IMR-90 (cell line): ENCODE results near the gene NMUR1. TPM values are rescaled to one million over a fixed set of nuclear protein-coding genes. Genes with fewer than 3 reads are reported as not detected.

Experiments
- ATAC-seq: fragments of 200-7000 bp; cut with Tn5 transposase; 2 replicates; pipeline ENCODE4 v1.9.1; 2020; ENCODE audit warnings: low read depth, mild to moderate bottlenecking, moderate library complexity
- BruUV-seq: library from RNA; stranded (reverse); fragments of 400-500 nt; replicated peaks from 2 replicates; lab custom pipeline; 2021; lab: Mats Ljungman, UMichigan
- CTCF ChIA-PET: fragments of 300-600 bp; formaldehyde crosslinking; extraction: SDS; loops from one replicate; lab custom pipeline; 2021; ENCODE audit warnings: antibody characterized with exemption; lab: Yijun Ruan, JAX
- POLR2A ChIA-PET: fragments of 300-600 bp; sonication (Branson Sonifier 250); formaldehyde crosslinking; loops from one replicate; lab custom pipeline; 2022; ENCODE audit warnings: antibody characterized with exemption; ENCODE audit not compliant: unreplicated experiment; lab: Charles Lee
- DNase-seq: peaks from one replicate; pipeline ENCODE4 v3.0.0; 2013
- H2AFZ ChIP-seq: replicated peaks from 2 replicates; pipeline ENCODE3; 2013; ENCODE audit warnings: low read length, mild to moderate bottlenecking; ENCODE audit not compliant: poor library complexity
- H2AK5ac ChIP-seq: 2 replicates; pipeline ENCODE4 v1.6.1; 2013; ENCODE audit warnings: low read depth, low read length, inconsistent platforms
- H2AK9ac ChIP-seq: replicated peaks from 2 replicates; pipeline ENCODE3; 2013; ENCODE audit warnings: mild to moderate bottlenecking, low read depth, low read length, moderate library complexity; ENCODE audit not compliant: poor library complexity
- H2BK120ac ChIP-seq: 2 replicates; pipeline ENCODE4 v1.6.1; 2013; ENCODE audit warnings: low read depth, low read length, inconsistent platforms
- H2BK15ac ChIP-seq: 3 replicates; pipeline ENCODE4 v1.6.1; 2013; ENCODE audit warnings: low read depth, low read length, inconsistent platforms
- H2BK20ac ChIP-seq: 2 replicates; pipeline ENCODE4 v1.6.1; 2013; ENCODE audit warnings: low read depth, mild to moderate bottlenecking, inconsistent platforms, low read length, moderate library complexity
- H2BK5ac ChIP-seq: 2 replicates; pipeline ENCODE4 v1.6.1; 2013; ENCODE audit warnings: mild to moderate bottlenecking, low read depth, low read length, inconsistent platforms; ENCODE audit not compliant: poor library complexity, severe bottlenecking
- H3K14ac ChIP-seq: replicated peaks from 2 replicates; pipeline ENCODE4 v1.6.1; 2013; ENCODE audit warnings: low read depth, low read length, inconsistent platforms
- H3K18ac ChIP-seq: 2 replicates; pipeline ENCODE4 v1.6.1; 2013; ENCODE audit warnings: low read depth, low read length, control low read depth
- H3K23ac ChIP-seq: 2 replicates; pipeline ENCODE4 v1.6.1; 2013; ENCODE audit warnings: low read depth, low read length, inconsistent platforms
- H3K27ac ChIP-seq: 2 replicates; pipeline ENCODE4 v1.5.1; 2013; ENCODE audit warnings: mild to moderate bottlenecking, control low read depth, low read length; ENCODE audit not compliant: insufficient read depth
- H3K27me3 ChIP-seq: 2 replicates; pipeline ENCODE4 v1.6.1; 2013; ENCODE audit warnings: low read length; ENCODE audit not compliant: control insufficient read depth, insufficient read depth
- H3K36me3 ChIP-seq: 2 replicates; pipeline ENCODE4 v1.6.1; 2013; ENCODE audit warnings: low read length, mixed read lengths; ENCODE audit not compliant: control insufficient read depth, insufficient read depth
- H3K4ac ChIP-seq: 2 replicates; pipeline ENCODE4 v1.6.1; 2013; ENCODE audit warnings: low read depth, low read length, inconsistent platforms
- H3K4me1 ChIP-seq: 2 replicates; pipeline ENCODE4 v1.6.1; 2013; ENCODE audit warnings: low read length, mixed read lengths; ENCODE audit not compliant: control insufficient read depth, insufficient read depth
- H3K4me2 ChIP-seq: 2 replicates; pipeline ENCODE4 v1.6.1; 2013; ENCODE audit warnings: low read depth, mild to moderate bottlenecking, control low read depth, low read length, moderate library complexity
- H3K4me3 ChIP-seq: 2 replicates; pipeline ENCODE4 v1.5.1; 2013; ENCODE audit warnings: low read depth, mild to moderate bottlenecking, control low read depth, low read length, moderate library complexity; ENCODE audit not compliant: insufficient read depth
- H3K56ac ChIP-seq: 2 replicates; pipeline ENCODE4 v1.6.1; 2013; ENCODE audit warnings: low read length, inconsistent platforms; ENCODE audit not compliant: insufficient read depth; ENCODE audit errors: extremely low read depth
- H3K79me1 ChIP-seq, 2 experiments: 2 replicates each; pipeline ENCODE4 v1.6.1; 2013; ENCODE audit warnings: low read length in 2 of 2, inconsistent platforms in 1 of 2, low read depth in 1 of 2
- H3K9ac ChIP-seq: 2 replicates; pipeline ENCODE4 v1.6.1; 2013; ENCODE audit warnings: low read depth, low read length, control low read depth
- H3K9me1 ChIP-seq: 2 replicates; pipeline ENCODE4 v1.6.1; 2013; ENCODE audit warnings: low read length, inconsistent platforms; ENCODE audit not compliant: insufficient read depth
- H3K9me3 ChIP-seq: 2 replicates; pipeline ENCODE4 v1.6.1; 2013; ENCODE audit warnings: low read length; ENCODE audit not compliant: control insufficient read depth, insufficient read depth
- H4K20me1 ChIP-seq: 2 replicates; pipeline ENCODE4 v1.6.1; 2013; ENCODE audit warnings: low read length, inconsistent platforms; ENCODE audit not compliant: insufficient read depth
- H4K5ac ChIP-seq: 2 replicates; pipeline ENCODE4 v1.6.1; 2013; ENCODE audit warnings: mild to moderate bottlenecking, low read depth, low read length, control low read depth
- H4K8ac ChIP-seq, 2 experiments: 2 replicates each; pipeline ENCODE4 v1.6.1; 2013; ENCODE audit warnings: low read depth in 2 of 2, low read length in 2 of 2, control low read depth in 1 of 2, inconsistent platforms in 1 of 2
- H4K91ac ChIP-seq: 2 replicates; pipeline ENCODE4 v1.6.1; 2013; ENCODE audit warnings: low read depth, low read length, inconsistent platforms; ENCODE audit not compliant: insufficient read depth
- CEBPB ChIP-seq: IDR thresholded peaks from 2 replicates; pipeline ENCODE4 v1.6.1; 2012; ENCODE audit warnings: low read depth, low read length, improper control_type of control experiment
- CHD1 ChIP-seq: IDR thresholded peaks from 2 replicates; pipeline ENCODE4 v1.6.1; 2012; ENCODE audit warnings: low read depth, low read length, improper control_type of control experiment
- FOS ChIP-seq: fragments of 150-350 bp; IDR thresholded peaks from 2 replicates; pipeline ENCODE4 v1.6.1; 2016; ENCODE audit warnings: low read depth, low read length
- MAZ ChIP-seq: IDR thresholded peaks from 2 replicates; pipeline ENCODE4 v1.6.1; 2012; ENCODE audit warnings: low read depth, mild to moderate bottlenecking, low read length, improper control_type of control experiment, moderate library complexity, borderline replicate concordance
- NFE2L2 ChIP-seq: fragments of 150-350 bp; IDR thresholded peaks from 2 replicates; pipeline ENCODE4 v1.6.1; 2016; ENCODE audit warnings: low read depth, mild to moderate bottlenecking, low read length
- RAD21 ChIP-seq: IDR thresholded peaks from 2 replicates; pipeline ENCODE4 v1.6.1; 2012; ENCODE audit warnings: low read length, improper control_type of control experiment
- RFX5 ChIP-seq: IDR thresholded peaks from 2 replicates; pipeline ENCODE4 v1.8.0; 2012; ENCODE audit warnings: low read depth, mild to moderate bottlenecking, low read length, moderate library complexity
- WGBS, 2 experiments: methylation state at CpG; one replicate each; pipeline versions ENCODE4 v1.1.5 to v1.1.7; 2013; ENCODE audit warnings: missing lambda C conversion rate in 2 of 2; ENCODE audit not compliant: insufficient read length in 1 of 2; ENCODE audit errors: extremely low coverage in 2 of 2; 5-methylcytosine and 5-hydroxymethylcytosine counted together
- dilution Hi-C: fragments of 300-500 bp; cut with HindIII; formaldehyde crosslinking; loops from one replicate; pipeline ENCODE4 v1.14.3; 2018; ENCODE audit warnings: low sequenced_read_pairs; ENCODE audit not compliant: unreplicated experiment
- in situ Hi-C: fragments of 300-500 bp; cut with MboI; formaldehyde crosslinking; loops from 3 replicates; pipeline ENCODE4 v1.14.3; 2019; ENCODE audit warnings: low sequenced_read_pairs, inconsistent platforms, mixed read lengths
- intact Hi-C: fragments of 100-400 bp; cut with micrococcal nuclease; formaldehyde crosslinking; loops from 2 replicates; pipeline ENCODE4 v1.10.0; 2022
- polyA plus RNA-seq, 3 experiments: library from polyadenylated mRNA; depleted of rRNA; stranded (reverse); fragments of >200 nt; gene quantifications; 2 replicates each; pipeline ENCODE4 v1.2.3, GENCODE V29; 2012; ENCODE audit warnings: low replicate concordance in 1 of 3
- total RNA-seq: library from RNA; depleted of rRNA; stranded (reverse); fragments of >200 nt; gene quantifications from 2 replicates; pipeline ENCODE4 v1.2.3, GENCODE V29; 2012
- TF ChIP-seq, protein P1 (sequence below): fragments of 150-350 bp; IDR thresholded peaks from 2 replicates; pipeline ENCODE4 v1.6.1; 2017; ENCODE audit warnings: mild to moderate bottlenecking, antibody characterized with exemption, low read length, low read depth
- TF ChIP-seq, protein P2 (sequence below): conservative IDR thresholded peaks from 2 replicates; pipeline ENCODE4 v1.5.1; 2012; ENCODE audit warnings: mild to moderate bottlenecking, low read depth, low read length, improper control_type of control experiment

NMUR1 gene
- total and polyA plus RNA-seq, 2 of the 4 experiments (the other 2 are of a cell fraction), result not detected

DNA sequence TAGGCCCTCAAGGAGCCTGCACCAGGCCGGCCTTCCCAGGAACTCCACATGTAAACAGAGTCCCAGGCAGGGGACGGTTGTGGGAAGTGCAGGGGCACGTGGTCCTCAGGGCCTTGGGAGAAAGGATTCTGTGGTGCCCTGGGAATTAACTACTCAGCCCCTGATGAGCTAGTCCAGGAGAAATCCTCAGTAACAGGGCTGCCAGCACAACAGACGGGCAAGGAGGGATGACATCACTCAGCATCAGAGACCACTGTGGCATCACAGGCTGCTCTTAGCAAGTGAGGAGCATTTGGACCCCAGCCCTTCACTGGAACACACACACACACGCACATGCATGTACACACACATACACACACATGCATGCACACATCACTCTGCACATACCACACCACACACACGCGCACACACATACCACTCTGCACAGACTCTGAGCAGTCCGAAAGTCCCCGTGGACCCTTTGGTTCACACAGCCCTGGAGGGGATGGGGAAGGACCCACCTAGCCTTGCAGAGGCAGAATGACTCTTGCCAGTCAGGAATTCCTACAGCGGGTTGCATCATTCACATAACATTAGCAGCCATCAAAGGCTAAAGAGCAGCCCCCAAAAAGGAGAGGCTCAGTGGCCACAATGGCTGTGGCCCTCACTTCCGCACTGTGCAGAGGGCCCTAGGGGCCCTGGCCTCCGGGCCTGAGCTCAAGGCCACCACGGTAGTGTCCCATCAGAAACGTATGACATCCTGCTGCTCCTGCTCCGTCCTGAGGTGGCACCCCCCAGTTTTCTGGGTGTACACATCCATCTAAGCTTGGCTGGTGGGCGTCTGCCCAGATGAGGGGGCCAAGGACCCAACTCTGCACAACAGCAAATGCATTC is 1.9 kb upstream of the NMUR1 start:
- Histone ChIP-seq H2BK5ac (no peak overlapping the region), H3K4ac (no peak overlapping the region), H3K56ac (no peak overlapping the region), H2BK15ac (no peak overlapping the region), H3K79me1 (no peaks in the 10 kb centered on the region), H3K27ac (no peak overlapping the region), H3K4me3 (no peak overlapping the region), H3K27me3 (peaks cover 48% of the 10 kb centered on the region), H2BK20ac (no peak overlapping the region), H3K36me3 (no peaks in the 10 kb centered on the region), H3K14ac (no peak overlapping the region), H4K8ac (no peak overlapping the region), H3K23ac (no peak overlapping the region), H4K91ac (no peak overlapping the region), H3K9me1 (no peaks in the 10 kb centered on the region), H2AFZ (no peak overlapping the region), H2BK120ac (no peak overlapping the region), H2AK9ac (no peak overlapping the region), H3K18ac (no peak overlapping the region), H3K9me3 (no peaks in the 10 kb centered on the region), H3K4me2 (no peak overlapping the region), H4K20me1 (no peaks in the 10 kb centered on the region), H2AK5ac (no peak overlapping the region), H3K9ac (no peak overlapping the region), H3K4me1 (no peaks in the 10 kb centered on the region), H4K5ac (no peak overlapping the region)
- dilution Hi-C loops (no loop called here), intact Hi-C loops (no loop called here), in situ Hi-C loops (no loop called here)
- ChIA-PET POLR2A (no interaction called here), CTCF (no interaction called here)
- DNase-seq (peak; percentile 41), ATAC-seq (no peak)
- no TSS peak for BruUV-seq
- WGBS, 2 experiments, result 81% methylated on average over 6 of the region's 16 CpGs; no CpG with 5 or more reads in 1 of the 2 experiments
- peak; percentile 44; the same call in 1 of the 2 replicates for TF ChIP-seq CEBPB
- TF ChIP-seq, protein P1, sequence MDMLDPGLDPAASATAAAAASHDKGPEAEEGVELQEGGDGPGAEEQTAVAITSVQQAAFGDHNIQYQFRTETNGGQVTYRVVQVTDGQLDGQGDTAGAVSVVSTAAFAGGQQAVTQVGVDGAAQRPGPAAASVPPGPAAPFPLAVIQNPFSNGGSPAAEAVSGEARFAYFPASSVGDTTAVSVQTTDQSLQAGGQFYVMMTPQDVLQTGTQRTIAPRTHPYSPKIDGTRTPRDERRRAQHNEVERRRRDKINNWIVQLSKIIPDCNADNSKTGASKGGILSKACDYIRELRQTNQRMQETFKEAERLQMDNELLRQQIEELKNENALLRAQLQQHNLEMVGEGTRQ, result peak; percentile 30; the same call in 1 of the 2 replicates
- no peak for TF ChIP-seq MAZ
- no peak for TF ChIP-seq NFE2L2
- no peak for TF ChIP-seq RFX5
- no peak for TF ChIP-seq CHD1
- no peak for TF ChIP-seq FOS
- TF ChIP-seq RAD21, result no peak
- TF ChIP-seq, protein P2, sequence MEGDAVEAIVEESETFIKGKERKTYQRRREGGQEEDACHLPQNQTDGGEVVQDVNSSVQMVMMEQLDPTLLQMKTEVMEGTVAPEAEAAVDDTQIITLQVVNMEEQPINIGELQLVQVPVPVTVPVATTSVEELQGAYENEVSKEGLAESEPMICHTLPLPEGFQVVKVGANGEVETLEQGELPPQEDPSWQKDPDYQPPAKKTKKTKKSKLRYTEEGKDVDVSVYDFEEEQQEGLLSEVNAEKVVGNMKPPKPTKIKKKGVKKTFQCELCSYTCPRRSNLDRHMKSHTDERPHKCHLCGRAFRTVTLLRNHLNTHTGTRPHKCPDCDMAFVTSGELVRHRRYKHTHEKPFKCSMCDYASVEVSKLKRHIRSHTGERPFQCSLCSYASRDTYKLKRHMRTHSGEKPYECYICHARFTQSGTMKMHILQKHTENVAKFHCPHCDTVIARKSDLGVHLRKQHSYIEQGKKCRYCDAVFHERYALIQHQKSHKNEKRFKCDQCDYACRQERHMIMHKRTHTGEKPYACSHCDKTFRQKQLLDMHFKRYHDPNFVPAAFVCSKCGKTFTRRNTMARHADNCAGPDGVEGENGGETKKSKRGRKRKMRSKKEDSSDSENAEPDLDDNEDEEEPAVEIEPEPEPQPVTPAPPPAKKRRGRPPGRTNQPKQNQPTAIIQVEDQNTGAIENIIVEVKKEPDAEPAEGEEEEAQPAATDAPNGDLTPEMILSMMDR, result no peak
